Endothelial cell of umbilical vein (primary cell): Measurements from ENCODE around the gene PTPN6. TPM values are rescaled to one million over a fixed set of nuclear protein-coding genes. Genes with fewer than 3 reads are reported as not detected.

Experiments
- BruUV-seq: library from RNA; stranded (reverse); fragments of 400-500 nt; replicated peaks from 2 replicates; lab custom pipeline; 2021; lab: Mats Ljungman, UMichigan
- CTCF ChIA-PET: fragments of 300-600, 350-600 bp; sonication (Branson Sonifier 250); formaldehyde crosslinking; loops from one replicate; lab custom pipeline; 2021; ENCODE audit warnings: antibody characterized with exemption, inconsistent platforms; lab: Charles Lee
- POLR2A ChIA-PET: fragments of 300-600, 350-600 bp; sonication (Branson Sonifier 250); formaldehyde crosslinking; loops from one replicate; lab custom pipeline; 2021; ENCODE audit warnings: antibody characterized with exemption, inconsistent platforms; lab: Charles Lee
- DNase-seq: peaks from one replicate; pipeline ENCODE4 v3.0.0-alpha.2; 2011; ENCODE audit warnings: low read depth, low spot score
- FAIRE-seq: peaks from 2 replicates; lab custom pipeline; 2011; peaks lifted over from hg19 to GRCh38; lab: Jason Lieb, UNC
- H2AFZ ChIP-seq: 2 replicates; pipeline ENCODE4 v1.6.0; 2012; ENCODE audit warnings: low read depth, low read length, control low read depth, inconsistent platforms
- H3K27ac ChIP-seq: 2 replicates; pipeline ENCODE4 v1.5.1; 2011; ENCODE audit warnings: low read depth, mild to moderate bottlenecking, control low read depth, low read length, moderate library complexity; ENCODE audit not compliant: insufficient read depth
- H3K27me3 ChIP-seq, 2 experiments: 2 replicates each; pipeline versions ENCODE4 v1.6.0 to v1.6.1; 2011; ENCODE audit warnings: low read length in 2 of 2, mixed read lengths in 1 of 2; ENCODE audit not compliant: control insufficient read depth in 2 of 2, insufficient read depth in 2 of 2
- H3K36me3 ChIP-seq, 2 experiments: 2 replicates in 1 of 2; 3 replicates in 1 of 2; pipeline ENCODE4 v1.5.1; 2011; ENCODE audit warnings: low read length in 2 of 2, mild to moderate bottlenecking in 1 of 2, moderate library complexity in 1 of 2; ENCODE audit not compliant: control insufficient read depth in 2 of 2, insufficient read depth in 2 of 2; ENCODE audit errors: extremely low read depth in 1 of 2
- H3K4me1 ChIP-seq: 3 replicates; pipeline ENCODE4 v1.5.1; 2011; ENCODE audit warnings: mild to moderate bottlenecking, low read length; ENCODE audit not compliant: control insufficient read depth, insufficient read depth; ENCODE audit errors: extremely low read depth
- H3K4me2 ChIP-seq: 2 replicates; pipeline ENCODE4 v1.6.1; 2011; ENCODE audit warnings: low read length, control low read depth, mixed read lengths; ENCODE audit not compliant: insufficient read depth
- H3K4me3 ChIP-seq, 3 experiments: fragments of 200-600 bp in 1 of 3; sonication (generic), shearing (Covaris generic) in 1 of 3; replicated peaks in 1 of 3; 2 replicates each; pipeline ENCODE4 v1.5.1; 2011 to 2016; ENCODE audit warnings: control low read depth in 3 of 3, low read length in 3 of 3, mild to moderate bottlenecking in 2 of 3, inconsistent platforms in 1 of 3, low read depth in 1 of 3, moderate library complexity in 1 of 3; ENCODE audit not compliant: insufficient read depth in 1 of 3
- H3K79me2 ChIP-seq: 2 replicates; pipeline ENCODE4 v1.6.0; 2012; ENCODE audit warnings: low read length, inconsistent platforms; ENCODE audit not compliant: control insufficient read depth, insufficient read depth
- H3K9ac ChIP-seq: replicated peaks from 2 replicates; pipeline ENCODE3; 2011; ENCODE audit warnings: low read length, control low read depth; ENCODE audit not compliant: insufficient read depth; ENCODE audit errors: extremely low read depth
- H3K9me1 ChIP-seq: replicated peaks from 3 replicates; pipeline ENCODE4 v1.6.0; 2011; ENCODE audit warnings: mild to moderate bottlenecking, low read length; ENCODE audit not compliant: control insufficient read depth, insufficient read depth; ENCODE audit errors: extremely low read depth
- H3K9me3 ChIP-seq: replicated peaks from 2 replicates; pipeline ENCODE4 v1.5.1; 2012; ENCODE audit warnings: low read length, inconsistent platforms; ENCODE audit not compliant: control insufficient read depth, insufficient read depth
- H4K20me1 ChIP-seq: replicated peaks from 2 replicates; pipeline ENCODE3; 2011; ENCODE audit warnings: mild to moderate bottlenecking, low read length; ENCODE audit not compliant: control insufficient read depth, insufficient read depth; ENCODE audit errors: extremely low read depth
- CTCF ChIP-seq, 2 donors: IDR thresholded peaks; 1 replicate in 1 of 2; 2 replicates in 1 of 2; pipeline ENCODE4 v1.5.1; 2011; ENCODE audit warnings: low read length in 2 of 2, mild to moderate bottlenecking in 2 of 2, moderate library complexity in 2 of 2, control low read depth in 1 of 2, inconsistent platforms in 1 of 2, low read depth in 1 of 2; ENCODE audit not compliant: insufficient read depth in 1 of 2; ENCODE audit errors: extremely low read depth in 1 of 2
- EZH2 ChIP-seq: IDR thresholded peaks from 2 replicates; pipeline ENCODE4 v1.6.1; 2012; ENCODE audit warnings: borderline replicate concordance, low read depth, mild to moderate bottlenecking, moderate library complexity, low read length, inconsistent platforms; ENCODE audit not compliant: severe bottlenecking
- GATA2 ChIP-seq: IDR thresholded peaks from 2 replicates; pipeline ENCODE4 v1.7.0; 2011; ENCODE audit warnings: low read depth, mild to moderate bottlenecking, moderate library complexity, mixed read lengths, low read length; ENCODE audit not compliant: insufficient read length, insufficient read depth
- JUN ChIP-seq: IDR thresholded peaks from 2 replicates; pipeline ENCODE4 v1.6.1; 2011; ENCODE audit warnings: borderline replicate concordance, low read depth; ENCODE audit not compliant: insufficient read length, insufficient read depth
- MAX ChIP-seq: IDR thresholded peaks from 2 replicates; pipeline ENCODE4 v1.6.1; 2011; ENCODE audit not compliant: insufficient read depth, insufficient read length
- MYC ChIP-seq: IDR thresholded peaks from one replicate; pipeline ENCODE4 v1.6.1; 2011; ENCODE audit warnings: mild to moderate bottlenecking, low read depth, low read length
- POLR2AphosphoS5 ChIP-seq: IDR thresholded peaks from 2 replicates; pipeline ENCODE4 v1.6.1; 2012; ENCODE audit warnings: low read depth, mild to moderate bottlenecking, control low read depth, low read length, moderate library complexity; ENCODE audit not compliant: insufficient read depth
- dilution Hi-C: fragments of 300-500 bp; cut with MboI; formaldehyde crosslinking; loops from one replicate; pipeline ENCODE4 v1.15.0; 2019; ENCODE audit warnings: low sequenced_read_pairs; ENCODE audit not compliant: extremely low pct_ligation_motif_present
- intact Hi-C: fragments of 100-400 bp; cut with micrococcal nuclease; formaldehyde crosslinking; loops from one replicate; pipeline ENCODE4 v1.10.0; 2022
- polyA plus RNA-seq, 4 experiments: library from polyadenylated mRNA; depleted of rRNA in 3 of 4; stranded (reverse) in 3 of 4; unstranded in 1 of 4; fragments of >200 nt; gene quantifications; 2 replicates each; pipeline versions ENCODE4 v1.2.1 to v1.2.3, GENCODE V29; 2011 to 2012; ENCODE audit warnings: missing spikeins in 1 of 4
- total RNA-seq: library from RNA; stranded (reverse); gene quantifications from 2 replicates; pipeline ENCODE4 v1.2.3, GENCODE V29; 2021

Gene PTPN6
- total and polyA plus RNA-seq, 2 donors (not counting 3 experiments of a cell fraction or from before 2014, with no cell fraction given): 0.25 to 1.6 TPM

GRCh38 chr12:6965714-6966113, 14.6 kb downstream of the PTPN6 start:
- peaks cover 30% of the 10 kb centered on the region for H3K79me2 ChIP-seq
- CTCF ChIA-PET: interaction anchor here (1.3 to 4.0 kb wide), 5 partner anchors 18 to 143 kb away, joined by 3 to 124 read pairs (median 6); partner anchors contain the start of genes C12orf57, C1RL and RNU7-1

More at GRCh38 chr12:6965714-6966113, 14.6 kb downstream of the PTPN6 start:
- Histone ChIP-seq H3K27me3 (no peaks in the 10 kb centered on the region), H3K4me2 (no peak overlapping the region), H3K4me1 (peaks cover 23% of the 10 kb centered on the region), H3K9ac (no peak overlapping the region), H3K36me3 (peaks cover 13 to 30% of the 10 kb centered on the region in 2 experiments), H4K20me1 (no peaks in the 10 kb centered on the region), H3K27ac (no peak overlapping the region), H3K9me3 (no peaks in the 10 kb centered on the region), H3K9me1 (no peaks in the 10 kb centered on the region), H3K4me3 (no peak overlapping the region), H2AFZ (no peak overlapping the region)
- TF ChIP-seq MAX (no peak), CTCF (IDR thresholded peaks at IDR 0.05; ENCODE audit: extremely low read depth in 1 of 2, insufficient read depth in 1 of 2, low read depth in 1 of 2, low read length in 2 of 2) (no peak), POLR2AphosphoS5 (no peak), MYC (no peak), EZH2 (no peak), JUN (no peak), GATA2 (no peak)
- intact Hi-C loops (loop anchor here (1.0 kb wide), 3 partner anchors 21 to 96 kb away; partner anchors contain the start of gene C12orf57), dilution Hi-C loops (no loop called here)
- DNase-seq (no peak), FAIRE-seq (no peak)
- POLR2A ChIA-PET: no interaction called here
- BruUV-seq: no TSS peak
